Thyroid gland (tissue), 4 donors: Measurements from ENCODE around the gene PODXL.

Experiments used
- POLR2A ChIP-seq, 2 donors: fragments of 450-650 bp; IDR thresholded peaks; one replicate each; pipeline ENCODE4 v1.6.1; 2017; ENCODE audit warnings: antibody characterized with exemption in 2 of 2, mild to moderate bottlenecking in 2 of 2, moderate library complexity in 1 of 2
- TF ChIP-seq, protein P1 (sequence below), 6 experiments: fragments of 200-600 bp in 3 of 6; fragments of 450-650 bp in 3 of 6; sonication (generic) in 3 of 6; IDR thresholded peaks; one replicate each; pipeline ENCODE4 v1.5.1; 2016 to 2019; ENCODE audit warnings: antibody characterized with exemption in 6 of 6, mild to moderate bottlenecking in 2 of 6, inconsistent platforms in 1 of 6, moderate library complexity in 1 of 6

DNA sequence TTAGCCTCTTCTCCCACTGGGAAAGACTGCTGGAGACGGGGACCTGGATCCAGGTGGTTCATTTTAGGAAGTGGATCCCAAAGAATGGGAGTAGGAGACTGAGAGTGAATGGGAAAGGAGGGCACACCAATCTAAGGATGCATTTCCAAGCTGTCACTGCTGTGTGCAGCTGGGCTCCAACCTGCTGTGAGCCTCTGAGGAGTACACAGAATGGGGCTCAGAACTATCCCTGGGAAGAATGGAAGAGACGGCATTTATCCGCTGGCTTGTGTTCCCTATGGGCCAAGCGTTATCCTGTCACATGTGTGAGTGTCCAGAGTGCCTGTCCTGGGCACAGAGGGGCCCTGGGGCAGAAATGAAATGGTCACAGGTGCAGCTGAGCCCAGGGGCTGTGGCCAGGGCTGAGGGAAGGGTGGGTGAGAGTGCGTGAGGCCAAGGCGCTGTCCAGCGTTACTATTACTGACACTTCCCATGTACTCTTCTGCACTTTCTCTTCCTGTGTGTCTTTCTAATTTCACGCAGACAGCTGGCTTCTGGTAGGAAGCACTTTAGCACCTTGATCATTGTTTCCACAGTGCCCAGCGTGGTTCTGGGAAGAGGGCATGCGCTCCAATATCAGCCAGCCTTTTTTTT is 35.4 kb upstream of the PODXL start:
- TF ChIP-seq POLR2A (IDR thresholded peaks at IDR 0.05): no peak
- TF ChIP-seq, protein P1, sequence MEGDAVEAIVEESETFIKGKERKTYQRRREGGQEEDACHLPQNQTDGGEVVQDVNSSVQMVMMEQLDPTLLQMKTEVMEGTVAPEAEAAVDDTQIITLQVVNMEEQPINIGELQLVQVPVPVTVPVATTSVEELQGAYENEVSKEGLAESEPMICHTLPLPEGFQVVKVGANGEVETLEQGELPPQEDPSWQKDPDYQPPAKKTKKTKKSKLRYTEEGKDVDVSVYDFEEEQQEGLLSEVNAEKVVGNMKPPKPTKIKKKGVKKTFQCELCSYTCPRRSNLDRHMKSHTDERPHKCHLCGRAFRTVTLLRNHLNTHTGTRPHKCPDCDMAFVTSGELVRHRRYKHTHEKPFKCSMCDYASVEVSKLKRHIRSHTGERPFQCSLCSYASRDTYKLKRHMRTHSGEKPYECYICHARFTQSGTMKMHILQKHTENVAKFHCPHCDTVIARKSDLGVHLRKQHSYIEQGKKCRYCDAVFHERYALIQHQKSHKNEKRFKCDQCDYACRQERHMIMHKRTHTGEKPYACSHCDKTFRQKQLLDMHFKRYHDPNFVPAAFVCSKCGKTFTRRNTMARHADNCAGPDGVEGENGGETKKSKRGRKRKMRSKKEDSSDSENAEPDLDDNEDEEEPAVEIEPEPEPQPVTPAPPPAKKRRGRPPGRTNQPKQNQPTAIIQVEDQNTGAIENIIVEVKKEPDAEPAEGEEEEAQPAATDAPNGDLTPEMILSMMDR (IDR thresholded peaks at IDR 0.05): no peak
